ENCODE results near the gene PRMT1.

The PRMT1 gene

GRCh38 chr19:49667473-49667872 is 9.6 kb upstream of the PRMT1 start:
- no peak for DNase-seq (ENCODE audit: low spot score)

GRCh38 chr19:49669516-49669915 is 7.6 kb upstream of the PRMT1 start:
- DNase-seq (ENCODE audit: low spot score): no peak

DNA sequence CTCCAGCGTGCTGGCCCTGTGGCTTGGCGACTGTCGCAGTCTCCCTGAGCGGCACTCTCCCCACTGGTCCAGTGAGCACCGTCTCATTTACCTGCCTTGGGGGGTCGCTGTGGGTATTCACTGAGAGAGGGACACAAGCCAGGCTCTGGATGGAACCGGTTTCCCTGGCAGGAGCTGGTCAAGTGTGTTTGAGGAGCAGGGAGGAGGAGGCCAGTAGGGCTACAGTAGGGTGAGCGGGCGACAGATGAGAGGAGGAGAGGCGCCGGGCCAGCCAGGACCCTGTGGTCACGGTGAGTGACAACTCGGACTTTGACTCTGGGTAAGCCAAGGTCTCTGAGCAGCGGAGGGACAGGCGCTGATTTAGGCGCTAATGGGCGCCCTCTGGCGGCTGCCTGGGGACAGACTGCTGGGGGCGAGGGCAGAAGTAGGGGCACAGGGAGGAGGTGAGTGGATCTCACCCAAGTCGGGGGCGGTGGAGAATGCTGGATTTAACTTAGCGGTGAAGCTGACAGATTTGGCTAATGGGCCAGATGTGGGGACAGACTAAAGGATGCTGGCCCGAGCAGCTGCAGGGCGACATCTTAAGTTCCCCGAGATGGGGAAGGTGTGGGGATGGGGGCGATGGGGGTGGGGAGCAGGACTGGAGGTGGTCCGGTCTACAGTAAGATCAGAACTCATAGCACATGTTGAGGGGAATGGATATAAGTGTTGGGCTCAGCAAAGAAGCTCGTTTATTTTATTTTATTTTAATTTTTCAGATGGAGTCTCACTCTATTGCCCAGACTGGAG is 4.7 kb upstream of the PRMT1 start:
- DNase-seq (ENCODE audit: low spot score): peak; percentile 72

- DNase-seq (ENCODE audit: low spot score): no peak
Observed at GRCh38 chr19:49676136-49676783, 811 bp upstream of the PRMT1 start.

- peak; percentile 100 for DNase-seq (ENCODE audit: low spot score)
Observed at GRCh38 chr19:49676784-49677230, 264 bp upstream of the PRMT1 start.

GRCh38 chr19:49677901-49678674 is 1.0 kb downstream of the PRMT1 start:
- DNase-seq (ENCODE audit: low spot score): peak; percentile 80

GRCh38 chr19:49678985-49679770 is 2.1 kb downstream of the PRMT1 start:
- DNase-seq (ENCODE audit: low spot score): no peak

DNA sequence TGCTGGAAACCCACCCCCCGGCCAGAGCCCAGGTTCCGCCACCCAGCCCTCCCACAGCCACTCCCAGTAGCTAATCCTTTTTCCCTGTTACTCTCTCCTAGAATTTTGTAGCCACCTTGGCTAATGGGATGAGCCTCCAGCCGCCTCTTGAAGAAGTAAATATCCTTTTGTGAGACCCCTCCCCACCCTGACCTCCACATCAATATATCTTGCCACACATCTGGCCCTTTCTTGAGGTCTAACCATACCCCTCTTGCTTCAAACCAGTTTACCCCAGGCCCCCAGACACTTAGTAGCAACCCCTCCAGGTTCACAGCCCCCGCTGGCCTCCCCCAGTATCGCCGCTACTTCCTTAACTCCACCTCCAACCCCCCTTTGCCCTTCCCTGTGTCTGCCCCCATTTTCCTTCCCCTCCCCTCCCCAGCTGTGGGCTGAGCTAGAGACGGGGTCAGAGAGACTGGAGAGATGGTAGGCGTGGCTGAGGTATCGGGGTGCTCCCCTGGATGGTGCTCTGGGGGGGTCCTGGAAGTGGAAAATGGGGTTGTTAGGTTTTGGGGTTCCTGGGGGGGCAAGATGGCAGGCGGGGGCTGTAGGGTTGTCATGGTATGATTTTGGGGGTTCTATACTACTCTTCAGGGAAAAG is 2.8 kb downstream of the PRMT1 start:
- DNase-seq (ENCODE audit: low spot score): no peak

- DNase-seq (ENCODE audit: low spot score): peak; percentile 90
Observed at GRCh38 chr19:49680421-49681351, 3.6 kb downstream of the PRMT1 start.

DNA sequence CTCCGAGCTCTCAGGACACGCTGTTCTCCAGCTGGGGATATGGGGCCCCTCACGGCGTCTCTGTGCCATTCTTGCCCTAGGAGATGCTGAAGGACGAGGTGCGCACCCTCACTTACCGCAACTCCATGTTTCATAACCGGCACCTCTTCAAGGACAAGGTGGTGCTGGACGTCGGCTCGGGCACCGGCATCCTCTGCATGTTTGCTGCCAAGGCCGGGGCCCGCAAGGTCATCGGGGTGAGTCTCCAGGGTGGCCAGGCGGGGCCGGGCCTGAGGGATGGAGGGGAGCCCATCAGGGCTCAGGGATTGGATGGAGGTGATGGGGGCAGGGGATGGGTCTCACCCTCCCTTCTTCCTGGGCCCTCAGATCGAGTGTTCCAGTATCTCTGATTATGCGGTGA is 4.8 kb downstream of the PRMT1 start:
- DNase-seq (ENCODE audit: low spot score): no peak

GRCh38 chr19:49682274-49682673 is 5.2 kb downstream of the PRMT1 start:
- DNase-seq (ENCODE audit: low spot score): no peak

- DNase-seq (ENCODE audit: low spot score): no peak
Observed at GRCh38 chr19:49683814-49684250, 6.8 kb downstream of the PRMT1 start.

DNA sequence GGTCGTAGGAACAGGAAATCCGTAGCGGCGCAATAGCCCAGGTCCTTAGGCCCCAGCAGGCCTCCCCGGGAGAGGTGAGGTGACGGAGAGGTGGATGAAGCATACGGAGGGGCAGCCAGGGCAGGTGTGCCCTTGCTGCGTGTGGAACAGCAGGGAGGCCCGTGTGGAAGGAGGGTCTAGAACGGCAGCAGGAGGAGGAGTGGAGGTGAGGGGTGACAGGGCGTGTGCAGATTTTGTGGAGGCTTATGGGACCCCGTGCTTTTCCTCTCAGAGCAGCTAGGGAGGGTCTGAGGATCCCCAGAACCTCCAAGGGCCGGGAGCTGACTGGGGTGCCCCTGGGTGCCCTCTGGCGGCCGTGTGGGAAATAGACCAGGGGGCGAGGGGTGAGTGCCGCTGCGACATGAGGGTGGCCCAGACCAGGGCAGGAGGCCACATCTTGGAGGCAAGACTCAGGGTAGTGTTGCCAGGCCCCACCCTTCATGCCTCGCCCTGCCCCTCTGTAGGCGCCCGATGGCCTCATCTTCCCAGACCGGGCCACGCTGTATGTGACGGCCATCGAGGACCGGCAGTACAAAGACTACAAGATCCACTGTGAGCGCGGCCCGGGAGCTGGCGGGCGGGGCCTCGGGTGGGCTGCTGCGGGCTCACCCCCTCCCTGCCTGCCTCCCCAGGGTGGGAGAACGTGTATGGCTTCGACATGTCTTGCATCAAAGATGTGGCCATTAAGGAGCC is 7.3 kb downstream of the PRMT1 start:
- peak; percentile 41 for DNase-seq (ENCODE audit: low spot score)

- DNase-seq (ENCODE audit: low spot score): no peak
Observed at GRCh38 chr19:49684983-49685553, 8.0 kb downstream of the PRMT1 start.

GRCh38 chr19:49685845-49686332 is 8.8 kb downstream of the PRMT1 start:
- DNase-seq (ENCODE audit: low spot score): no peak

DNA sequence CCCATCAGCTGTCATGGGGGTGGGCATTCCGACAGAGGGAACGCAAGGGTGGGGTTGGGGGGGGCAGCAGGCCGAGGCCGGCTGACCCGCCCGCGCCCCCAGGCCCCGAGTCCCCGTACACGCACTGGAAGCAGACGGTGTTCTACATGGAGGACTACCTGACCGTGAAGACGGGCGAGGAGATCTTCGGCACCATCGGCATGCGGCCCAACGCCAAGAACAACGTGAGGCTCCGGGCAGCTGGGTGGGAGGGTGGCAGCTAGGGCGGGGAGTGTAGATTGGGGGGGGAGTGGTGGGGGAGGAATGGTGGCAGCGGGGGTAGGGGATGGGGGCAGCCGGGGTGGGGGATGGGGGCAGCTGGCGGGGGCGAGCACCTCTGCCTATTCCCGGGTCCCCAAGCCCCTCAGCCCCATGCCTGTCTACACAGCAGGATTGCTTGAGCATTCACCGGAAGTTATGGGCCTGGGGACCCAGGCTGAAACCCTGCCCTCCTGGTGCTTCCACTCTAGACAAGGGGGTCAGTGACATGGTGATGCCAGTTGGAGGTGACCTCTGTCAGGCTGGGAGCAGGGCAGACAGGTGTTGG is 9.5 kb downstream of the PRMT1 start:
- DNase-seq (ENCODE audit: low spot score): no peak

- no peak for DNase-seq (ENCODE audit: low spot score)
Observed at GRCh38 chr19:49687150-49687549, 10.1 kb downstream of the PRMT1 start.

GRCh38 chr19:49687566-49688316 is 10.7 kb downstream of the PRMT1 start:
- no peak for DNase-seq (ENCODE audit: low spot score)

Data from hematopoietic multipotent progenitor cell treated with erythropoietin and hydrocortisone succinate and interleukin-3 and kit ligand, for 15 days (in vitro differentiated cells).